Raji (cell line): ENCODE measurements around the gene SLC23A3.
A peak's percentile ranks its signal among the peaks of the same experiment; 100 is the strongest.

ENCODE experiments used
- POLR2A ChIP-seq: IDR thresholded peaks from 2 replicates; pipeline ENCODE4 v1.6.1; 2011; ENCODE audit warnings: low read depth, low read length, control low read depth; ENCODE audit not compliant: insufficient read depth

The SLC23A3 gene

GRCh38 chr2:219183151-219183772 is 13.4 kb upstream of the SLC23A3 start:
- no peak for TF ChIP-seq POLR2A

- TF ChIP-seq POLR2A: no peak
Measured at GRCh38 chr2:219182331-219183150, 12.7 kb upstream of the SLC23A3 start.

GRCh38 chr2:219181531-219181930 is 11.7 kb upstream of the SLC23A3 start:
- TF ChIP-seq POLR2A: no peak

GRCh38 chr2:219180961-219181360 is 11.1 kb upstream of the SLC23A3 start:
- TF ChIP-seq POLR2A: no peak

- TF ChIP-seq POLR2A: no peak
Measured at GRCh38 chr2:219179601-219180465, 10.0 kb upstream of the SLC23A3 start.

- 0 out of 2 replicates have a peak, but pooled peaks have one; percentile 9 for TF ChIP-seq POLR2A
Measured at GRCh38 chr2:219178377-219179175, 8.7 kb upstream of the SLC23A3 start.

GRCh38 chr2:219177552-219178376 is 7.9 kb upstream of the SLC23A3 start, which contains the start of gene RETREG2:
TSS of gene RETREG2 (plus strand) at chr2:219178275. CDS start at chr2:219178353, 78 bp downstream.
- peak; percentile 90 for TF ChIP-seq POLR2A

- TF ChIP-seq POLR2A: peak; percentile 94
Measured at GRCh38 chr2:219176818-219177551, 7.2 kb upstream of the SLC23A3 start, which contains the start of gene CNPPD1. TSS of gene CNPPD1 (minus strand) at chr2:219176925. CDS start at chr2:219176828, 97 bp downstream.

GRCh38 chr2:219175928-219176817 is 6.3 kb upstream of the SLC23A3 start:
- TF ChIP-seq POLR2A: no peak

GRCh38 chr2:219175486-219175885 is 5.7 kb upstream of the SLC23A3 start:
- no peak for TF ChIP-seq POLR2A

- TF ChIP-seq POLR2A: no peak
Measured at GRCh38 chr2:219174801-219175200, 5.0 kb upstream of the SLC23A3 start.

GRCh38 chr2:219174146-219174545 is 4.3 kb upstream of the SLC23A3 start:
- no peak for TF ChIP-seq POLR2A
